ENCODE data around the gene ZNF697. TPM values are rescaled to one million over a fixed set of nuclear protein-coding genes. Genes with fewer than 3 reads are reported as not detected.

The ZNF697 gene
- total RNA-seq, 1 experiment from 2014 or later: 4.1 TPM

- no peak for TF ChIP-seq EZH2 (IDR thresholded peaks at IDR 0.05; ENCODE audit: low read depth)
- no peak for TF ChIP-seq CTCF (conservative IDR thresholded peaks at IDR 0.05)
- H3K79me2 ChIP-seq (ENCODE audit: low read depth): no peaks in the 10 kb centered on the region
- H3K27me3 ChIP-seq (ENCODE audit: insufficient read depth, low read depth): no peaks in the 10 kb centered on the region
- ChIA-PET CTCF (no interaction called here), POLR2A (ENCODE audit: unreplicated experiment) (interaction anchor here (0.9 kb wide), 1 partner anchor 25 kb away, joined by 4 read pairs; no protein-coding TSS in a partner anchor)
- BruUV-seq (replicated peaks): no TSS peak
- no peaks in the 10 kb centered on the region for H3K36me3 ChIP-seq (ENCODE audit: low read depth)
- H2AFZ ChIP-seq: no peak overlapping the region
- no peak overlapping the region for H3K4me3 ChIP-seq
- no peaks in the 10 kb centered on the region for H3F3A ChIP-seq (ENCODE audit: insufficient read depth, low read depth)
- no peak overlapping the region for H3K4me2 ChIP-seq
- intact Hi-C loops (cut with micrococcal nuclease; ENCODE audit: unreplicated experiment): no loop called here
- no peaks in the 10 kb centered on the region for H3K9me3 ChIP-seq (ENCODE audit: insufficient read depth, low read depth)
- no peaks in the 10 kb centered on the region for H4K20me1 ChIP-seq (ENCODE audit: insufficient read depth)
- no peak for DNase-seq
- no peak overlapping the region for H3K27ac ChIP-seq
- no peaks in the 10 kb centered on the region for H3K9me2 ChIP-seq (ENCODE audit: insufficient read depth)
- no peaks in the 10 kb centered on the region for H3K4me1 ChIP-seq (replicated peaks; ENCODE audit: insufficient read depth)
These were observed 11.5 kb downstream of the ZNF697 start for GRCh38 chr1:119636491-119637089.

- no peak for DNase-seq
- Histone ChIP-seq H3K27ac (no peak overlapping the region), H3F3A (ENCODE audit: insufficient read depth, low read depth) (no peaks in the 10 kb centered on the region), H3K27me3 (ENCODE audit: insufficient read depth, low read depth) (no peaks in the 10 kb centered on the region), H3K4me3 (no peak overlapping the region), H2AFZ (no peak overlapping the region), H3K79me2 (ENCODE audit: low read depth) (no peaks in the 10 kb centered on the region), H4K20me1 (ENCODE audit: insufficient read depth) (no peaks in the 10 kb centered on the region), H3K4me1 (replicated peaks; ENCODE audit: insufficient read depth) (no peaks in the 10 kb centered on the region), H3K9me3 (ENCODE audit: insufficient read depth, low read depth) (no peaks in the 10 kb centered on the region), H3K9me2 (ENCODE audit: insufficient read depth) (no peaks in the 10 kb centered on the region), H3K36me3 (ENCODE audit: low read depth) (no peaks in the 10 kb centered on the region), H3K4me2 (no peak overlapping the region)
- intact Hi-C loops (cut with micrococcal nuclease; ENCODE audit: unreplicated experiment): no loop called here
- no TSS peak for BruUV-seq (replicated peaks)
- POLR2A ChIA-PET (ENCODE audit: unreplicated experiment): no interaction called here
- CTCF ChIA-PET: interaction anchor here (0.6 kb wide), 1 partner anchor 1832 kb away, joined by 3 read pairs; no protein-coding TSS in a partner anchor
- TF ChIP-seq CTCF (conservative IDR thresholded peaks at IDR 0.05) (no peak), EZH2 (IDR thresholded peaks at IDR 0.05; ENCODE audit: low read depth) (no peak)
These were observed 12.2 kb downstream of the ZNF697 start for GRCh38 chr1:119635811-119636390.

DNA sequence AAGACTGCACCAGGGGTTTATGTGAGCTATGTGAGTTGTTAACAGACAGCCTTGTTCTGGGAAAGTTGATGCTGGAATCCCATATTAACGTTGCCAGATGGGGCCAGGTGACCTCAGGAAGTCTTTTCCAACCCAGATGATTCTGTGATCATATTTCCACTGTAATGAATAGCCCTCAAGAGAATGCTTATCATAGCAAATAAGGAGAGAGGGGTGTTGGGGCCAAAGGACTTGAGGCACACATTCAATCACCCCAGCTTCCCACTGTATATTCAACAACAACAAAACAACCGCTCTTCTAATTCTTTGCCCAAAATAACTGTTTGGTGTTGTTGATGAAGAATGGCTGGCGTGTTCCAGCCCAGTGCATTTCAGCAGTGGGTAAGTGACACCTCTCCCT is 14.1 kb downstream of the ZNF697 start:
- no peak overlapping the region for H3K4me2 ChIP-seq
- BruUV-seq (replicated peaks): no TSS peak
- no peaks in the 10 kb centered on the region for H3K36me3 ChIP-seq (ENCODE audit: low read depth)
- H3K4me3 ChIP-seq: no peak overlapping the region
- H3K79me2 ChIP-seq (ENCODE audit: low read depth): no peaks in the 10 kb centered on the region
- H3K27me3 ChIP-seq (ENCODE audit: insufficient read depth, low read depth): no peaks in the 10 kb centered on the region
- H3K9me3 ChIP-seq (ENCODE audit: insufficient read depth, low read depth): no peaks in the 10 kb centered on the region
- H3K4me1 ChIP-seq (replicated peaks; ENCODE audit: insufficient read depth): no peaks in the 10 kb centered on the region
- CTCF ChIA-PET: interaction anchor here (0.6 kb wide), 1 partner anchor 91 kb away, joined by 4 read pairs; no protein-coding TSS in a partner anchor
- H4K20me1 ChIP-seq (ENCODE audit: insufficient read depth): no peaks in the 10 kb centered on the region
- TF ChIP-seq EZH2 (IDR thresholded peaks at IDR 0.05; ENCODE audit: low read depth) (no peak), CTCF (conservative IDR thresholded peaks at IDR 0.05) (no peak)
- POLR2A ChIA-PET (ENCODE audit: unreplicated experiment): no interaction called here
- DNase-seq: no peak
- intact Hi-C loops (cut with micrococcal nuclease; ENCODE audit: unreplicated experiment): no loop called here
- no peak overlapping the region for H2AFZ ChIP-seq
- H3K9me2 ChIP-seq (ENCODE audit: insufficient read depth): no peaks in the 10 kb centered on the region
- no peak overlapping the region for H3K27ac ChIP-seq
- no peaks in the 10 kb centered on the region for H3F3A ChIP-seq (ENCODE audit: insufficient read depth, low read depth)
